Motor neuron (in vitro differentiated cells): ENCODE data around the gene CYP11A1. TPM values are rescaled to one million over a fixed set of nuclear protein-coding genes. Genes with fewer than 3 reads are reported as not detected.

Experiments used
- ATAC-seq, 8 experiments: fragments of 200-7000 bp; cut with Tn5 transposase; replicated peaks in 6 of 8; 2 replicates each; pipeline ENCODE4 v1.8.0; 2021; ENCODE audit warnings: mild to moderate bottlenecking in 8 of 8, moderate library complexity in 8 of 8
- H3K27ac ChIP-seq, 2 donors: fragments of 250-450 bp; sonication (Bioruptor Pico); 2 replicates each; pipeline ENCODE4 v1.9.0; 2021; ENCODE audit warnings: antibody characterized with exemption in 2 of 2, mild to moderate bottlenecking in 2 of 2, moderate library complexity in 1 of 2
- H3K4me1 ChIP-seq, 2 donors: fragments of 250-450 bp; sonication (Bioruptor Pico); replicated peaks in 1 of 2; 2 replicates each; pipeline ENCODE4 v1.6.1; 2021; ENCODE audit warnings: antibody characterized with exemption in 2 of 2, mild to moderate bottlenecking in 2 of 2, moderate library complexity in 1 of 2
- H3K4me3 ChIP-seq, 5 donors: fragments of 250-450 bp; sonication (Bioruptor Pico); 2 replicates each; pipeline ENCODE4 v1.9.0; 2021; ENCODE audit warnings: antibody characterized with exemption in 5 of 5, mild to moderate bottlenecking in 5 of 5, moderate library complexity in 4 of 5
- WGBS, 10 experiments: fragments of 450-650 bp; shearing (Covaris generic); methylation state at CpG; one replicate each; pipeline ENCODE4 v1.0.0; 2022; 5-methylcytosine and 5-hydroxymethylcytosine counted together
- in situ Hi-C, 9 experiments: fragments of 400-800 bp; cut with MboI; loops; one replicate each; pipeline ENCODE4 v1.15.0; 2021; ENCODE audit warnings: low sequenced_read_pairs in 9 of 9, low pct_unique_long_range_greater_than_20kb in 2 of 9; ENCODE audit not compliant: unreplicated experiment in 9 of 9
- total RNA-seq, 8 experiments: library from RNA; unstranded; fragments of 300-600 nt; gene quantifications; 2 replicates each; pipeline versions ENCODE4 v1.2.3 to v1.2.4, GENCODE V29; 2022

CYP11A1 gene
- total RNA-seq, 8 experiments from 2014 or later = 0.46 to 3.1 (median 2.3) TPM; not detected in 3

DNA sequence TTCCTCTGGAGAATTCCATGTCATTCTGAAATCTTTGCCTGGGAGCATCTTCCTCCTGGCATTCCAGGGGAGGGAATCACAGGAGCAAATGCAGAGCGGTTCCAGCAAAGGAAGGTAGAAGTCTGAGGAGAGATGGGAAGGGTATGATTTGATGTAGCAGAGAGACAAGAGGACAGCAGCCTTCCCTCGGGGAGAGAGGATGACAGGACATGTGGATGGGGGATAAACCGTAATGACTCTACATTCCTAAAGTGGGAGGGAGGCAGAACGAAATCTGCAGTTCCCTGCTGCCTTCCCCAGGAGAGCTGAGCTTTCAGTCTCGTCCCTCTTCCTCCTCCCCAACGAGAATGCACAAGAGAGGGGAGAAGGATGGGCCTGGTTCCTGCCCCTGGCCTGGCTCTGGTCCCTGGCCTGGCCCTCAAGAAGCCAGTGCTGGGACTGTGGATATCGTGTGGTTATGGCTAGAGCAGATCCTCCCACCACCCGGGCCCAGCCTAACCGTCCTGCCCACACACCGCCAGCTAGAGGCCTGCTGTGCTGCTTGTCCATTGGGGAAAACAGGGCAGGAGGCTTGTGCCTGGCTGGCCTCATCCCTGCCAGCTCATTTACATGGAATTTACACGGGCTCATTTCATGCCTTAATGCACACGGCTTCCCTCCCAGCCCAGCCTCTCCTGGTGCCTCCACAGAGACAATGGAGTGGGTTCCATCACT, 39.7 kb upstream of the CYP11A1 start:
- peak overlapping the region; percentile 11 to 56 for H3K27ac ChIP-seq
- peak; percentile 97 to 98 (median 98) for ATAC-seq
- H3K4me3 ChIP-seq = no peak overlapping the region
- peaks cover 13 to 19% of the 10 kb centered on the region in 2 donors for H3K4me1 ChIP-seq
- WGBS, 10 experiments = 0 to 43% (median 27%) methylated on average over 1 to 6 of the region's 12 CpGs; no CpG with 5 or more reads in 4 of the 10 experiments
- in situ Hi-C loops = no loop called here

DNA sequence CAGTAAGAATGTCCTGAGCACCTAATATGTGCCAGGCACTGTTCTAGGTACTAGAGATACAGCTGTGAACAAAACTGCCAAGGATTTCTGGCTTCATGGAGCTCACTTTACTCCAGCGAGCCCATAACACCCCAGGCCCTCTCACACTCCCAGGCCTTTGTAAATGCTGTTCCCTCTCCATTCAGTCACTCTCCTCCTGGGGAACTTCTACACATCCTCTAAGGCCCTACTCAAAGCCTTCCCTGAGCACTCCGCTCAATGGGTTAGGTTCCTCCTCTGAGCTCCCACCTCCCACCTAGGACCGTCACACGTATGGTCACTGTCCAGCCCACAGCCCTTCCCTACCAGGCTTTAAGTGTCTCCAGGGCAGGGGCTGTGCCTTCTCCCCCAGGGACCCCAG, 39.1 kb upstream of the CYP11A1 start:
- 70 to 100% (median 90%) methylated on average over 1 to 2 of the region's 4 CpGs; no CpG with 5 or more reads in 4 of the 10 experiments for WGBS, 10 experiments
- in situ Hi-C loops = no loop called here
- Histone ChIP-seq H3K27ac (no peak overlapping the region), H3K4me1 (peaks cover 13 to 19% of the 10 kb centered on the region in 2 donors), H3K4me3 (no peak overlapping the region)
- ATAC-seq = no peak

DNA sequence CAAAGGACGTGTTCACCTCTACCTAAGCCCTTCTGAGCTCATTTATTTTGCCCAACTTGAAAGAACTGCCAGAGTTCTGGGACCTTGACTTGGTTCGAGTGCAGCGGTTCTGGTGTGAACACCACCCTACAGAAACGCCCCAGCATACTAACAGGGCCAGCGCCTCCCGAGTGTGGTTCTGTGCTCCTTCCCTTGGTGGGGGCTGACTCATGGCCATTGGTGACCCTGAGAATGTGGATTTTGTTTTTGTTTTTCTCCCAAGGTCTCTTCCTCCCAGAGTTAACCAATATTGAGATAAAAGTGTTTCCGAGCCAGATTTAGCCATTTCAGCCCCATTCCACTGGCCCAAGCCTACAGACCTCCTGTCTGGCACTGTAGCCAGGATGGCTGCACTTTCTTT, 38.4 kb upstream of the CYP11A1 start:
- no peak overlapping the region for H3K4me3 ChIP-seq
- no peak overlapping the region for H3K27ac ChIP-seq
- peaks cover 13 to 19% of the 10 kb centered on the region in 2 donors for H3K4me1 ChIP-seq
- no peak for ATAC-seq
- in situ Hi-C loops = no loop called here
- WGBS, 10 experiments = 0 to 100% (median 92%) methylated on average over 1 to 6 of the region's 7 CpGs; no CpG with 5 or more reads in 2 of the 10 experiments

DNA sequence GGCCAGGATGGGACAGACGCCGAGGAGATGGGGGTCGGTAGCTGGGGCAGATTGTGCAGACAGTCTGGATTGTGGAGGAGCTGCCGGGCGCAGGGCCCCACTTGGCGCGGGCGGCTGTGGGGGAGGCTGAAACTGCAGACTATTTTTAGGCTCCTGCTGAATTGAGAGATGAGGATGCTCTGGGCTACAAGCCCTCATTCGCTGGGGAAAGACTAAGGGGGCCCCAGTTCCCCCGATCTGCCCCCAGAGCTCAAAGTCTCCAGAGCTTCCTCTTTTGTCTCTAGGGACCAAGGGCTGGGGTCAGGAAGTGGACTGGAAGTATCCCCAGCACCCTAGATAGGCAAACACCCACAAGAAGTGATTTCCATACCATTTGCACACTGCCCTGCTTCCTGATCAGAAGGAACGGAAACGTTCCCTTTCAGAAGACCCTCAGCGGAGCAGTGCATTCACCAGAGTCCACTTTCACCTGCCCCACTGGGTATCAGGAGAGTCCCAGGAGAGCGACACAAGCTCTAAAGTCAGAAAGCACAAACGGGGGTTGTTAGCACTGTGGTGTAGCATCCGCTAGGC, 36.6 kb upstream of the CYP11A1 start:
- in situ Hi-C loops = no loop called here
- peaks cover 13 to 19% of the 10 kb centered on the region in 2 donors for H3K4me1 ChIP-seq
- H3K27ac ChIP-seq = no peak overlapping the region
- ATAC-seq = no peak
- 40 to 100% (median 80%) methylated on average over 1 to 8 of the region's 16 CpGs; no CpG with 5 or more reads in 1 of the 10 experiments for WGBS, 10 experiments
- no peak overlapping the region for H3K4me3 ChIP-seq

DNA sequence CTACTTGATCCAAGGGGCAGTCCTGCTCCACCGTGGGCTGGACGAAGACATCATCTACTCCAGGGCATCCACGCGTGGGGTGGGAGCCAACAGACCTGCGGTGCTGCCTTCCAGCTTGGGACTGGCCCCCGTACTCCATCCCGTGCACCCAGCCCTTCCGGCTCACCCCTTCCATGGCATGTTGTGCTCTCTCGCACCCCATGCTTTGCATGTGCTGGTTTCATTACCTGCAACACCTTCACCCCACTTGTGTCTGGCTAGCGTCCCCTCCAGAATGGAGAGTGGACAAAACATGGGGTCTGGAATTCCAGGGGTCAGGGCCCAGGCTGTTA, 36.1 kb upstream of the CYP11A1 start:
- H3K4me3 ChIP-seq = no peak overlapping the region
- H3K27ac ChIP-seq = no peak overlapping the region
- in situ Hi-C loops = no loop called here
- H3K4me1 ChIP-seq = peaks cover 13 to 19% of the 10 kb centered on the region in 2 donors
- no peak for ATAC-seq
- WGBS, 10 experiments = 100% methylated on average over 1 to 5 of the region's 10 CpGs; no CpG with 5 or more reads in 3 of the 10 experiments

DNA sequence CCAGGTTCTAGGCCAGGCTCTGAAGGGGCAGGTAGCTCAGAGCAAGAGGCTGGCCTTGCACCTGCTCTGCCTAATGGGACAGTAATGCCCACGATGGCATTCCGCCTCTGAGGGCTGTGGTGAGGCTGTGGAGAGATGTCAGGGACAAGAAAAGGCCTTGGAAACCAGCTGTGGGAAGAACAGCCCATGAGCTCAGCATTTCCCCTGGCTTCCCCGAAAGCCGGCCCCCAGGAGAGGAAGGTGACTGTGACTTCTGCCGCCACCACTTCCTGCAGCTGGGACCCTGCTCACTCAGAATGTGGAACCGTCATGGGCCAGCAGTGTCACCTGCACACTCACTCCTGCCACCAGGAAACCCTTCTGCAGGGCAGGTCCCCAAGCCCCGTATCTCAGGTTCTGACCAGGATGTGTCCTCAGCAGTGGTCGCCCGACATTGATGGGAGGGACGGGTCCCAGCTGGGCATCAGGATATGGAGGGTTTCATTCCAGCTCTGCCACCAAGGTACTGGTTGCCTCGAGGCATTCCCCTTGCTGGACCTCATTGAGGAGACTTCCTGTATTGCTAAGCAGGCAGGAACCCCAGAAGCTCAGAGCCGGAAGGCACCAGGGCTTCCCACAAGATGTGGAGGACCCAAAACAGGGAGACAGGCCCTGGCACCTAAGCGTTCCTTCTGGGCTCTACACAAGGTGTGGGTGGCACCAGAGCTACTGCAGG, 35.6 kb upstream of the CYP11A1 start:
- WGBS, 10 experiments = 65 to 93% (median 80%) methylated on average over 1 to 9 of the region's 13 CpGs; no CpG with 5 or more reads in 3 of the 10 experiments
- in situ Hi-C loops = no loop called here
- peaks cover 13 to 18% of the 10 kb centered on the region in 2 donors for H3K4me1 ChIP-seq
- H3K4me3 ChIP-seq = no peak overlapping the region
- no peak for ATAC-seq
- H3K27ac ChIP-seq = no peak overlapping the region

DNA sequence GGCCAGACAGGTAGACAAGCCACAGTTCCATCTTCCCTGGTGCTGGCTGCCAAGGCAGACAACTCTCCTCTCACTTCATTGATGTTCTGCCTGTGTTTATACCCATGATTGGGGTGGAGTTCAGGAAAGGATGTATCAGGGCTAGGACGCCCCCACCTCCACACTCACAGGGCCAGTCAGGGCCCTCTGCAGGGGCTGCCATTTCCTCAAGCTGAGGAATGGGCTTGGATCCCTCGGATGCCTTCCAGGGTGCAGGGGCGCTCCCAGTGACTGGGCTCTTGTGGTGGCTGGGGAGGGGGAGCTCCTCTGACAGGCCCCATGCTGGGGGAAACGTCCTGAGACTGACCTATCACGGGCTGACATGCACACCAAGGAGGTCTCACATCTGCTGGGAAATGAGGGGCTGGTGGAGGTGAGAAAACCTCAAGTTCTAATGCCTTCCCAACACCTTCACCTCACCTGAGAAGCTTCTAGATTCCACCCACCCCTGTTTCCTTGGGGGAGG, 34.9 kb upstream of the CYP11A1 start:
- H3K27ac ChIP-seq = no peak overlapping the region
- 40 to 100% (median 73%) methylated on average over 1 of the region's 5 CpGs; no CpG with 5 or more reads in 4 of the 10 experiments for WGBS, 10 experiments

DNA sequence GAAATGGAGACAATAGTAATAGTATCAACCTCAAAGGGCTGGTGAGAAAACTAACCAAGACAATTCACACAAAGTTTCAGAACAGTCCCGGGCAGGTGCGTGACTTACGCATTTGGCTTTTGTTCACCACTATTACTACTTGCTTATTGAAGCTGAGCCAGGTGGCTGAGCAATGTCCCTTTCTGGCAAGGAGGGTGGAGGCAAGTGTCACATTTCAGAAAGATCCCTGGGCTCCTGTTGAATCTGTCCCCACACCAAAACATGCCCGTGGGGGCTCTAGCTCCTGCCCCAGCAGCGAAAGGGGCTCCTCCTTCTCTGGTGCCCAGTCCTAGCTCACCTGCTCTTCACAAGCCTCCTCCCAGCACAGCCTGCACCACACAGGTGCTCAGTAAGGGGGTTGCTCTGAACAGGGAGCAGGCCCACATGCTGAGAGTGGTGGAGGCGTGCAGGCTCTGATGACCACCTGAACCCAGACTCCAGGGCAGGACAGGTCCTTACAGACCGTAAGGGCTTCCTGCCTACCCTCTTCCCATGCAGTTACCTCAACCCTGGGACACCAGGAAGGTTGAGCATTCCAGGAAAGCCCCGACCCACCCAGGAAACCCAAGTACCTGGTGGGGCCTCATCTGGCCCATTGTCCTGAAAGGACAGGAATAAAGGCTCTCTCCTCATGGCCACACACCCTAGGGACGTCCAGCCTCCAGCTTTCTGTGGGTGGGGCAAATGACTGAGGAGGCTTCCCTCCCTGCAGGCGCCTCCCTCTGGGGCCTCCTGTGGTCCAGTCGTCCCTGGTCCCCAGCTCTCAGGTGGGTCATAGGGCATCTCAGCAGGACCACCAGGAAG, 33.7 kb upstream of the CYP11A1 start:
- Histone ChIP-seq H3K4me3 (no peak overlapping the region), H3K27ac (no peak overlapping the region), H3K4me1 (peaks cover 0 to 2% of the 10 kb centered on the region in 2 donors)
- ATAC-seq = peak in 2 of 8 experiments; percentile 70 to 72
- WGBS, 10 experiments = 20 to 100% (median 91%) methylated on average over 1 to 3 of the region's 11 CpGs; no CpG with 5 or more reads in 4 of the 10 experiments
- in situ Hi-C loops = no loop called here

More for the DNA sequence above, 34.9 kb upstream of the CYP11A1 start:
- Histone ChIP-seq H3K4me3 (no peak overlapping the region), H3K4me1 (peaks cover 9 to 12% of the 10 kb centered on the region in 2 donors)
- in situ Hi-C loops = no loop called here
- no peak for ATAC-seq

DNA sequence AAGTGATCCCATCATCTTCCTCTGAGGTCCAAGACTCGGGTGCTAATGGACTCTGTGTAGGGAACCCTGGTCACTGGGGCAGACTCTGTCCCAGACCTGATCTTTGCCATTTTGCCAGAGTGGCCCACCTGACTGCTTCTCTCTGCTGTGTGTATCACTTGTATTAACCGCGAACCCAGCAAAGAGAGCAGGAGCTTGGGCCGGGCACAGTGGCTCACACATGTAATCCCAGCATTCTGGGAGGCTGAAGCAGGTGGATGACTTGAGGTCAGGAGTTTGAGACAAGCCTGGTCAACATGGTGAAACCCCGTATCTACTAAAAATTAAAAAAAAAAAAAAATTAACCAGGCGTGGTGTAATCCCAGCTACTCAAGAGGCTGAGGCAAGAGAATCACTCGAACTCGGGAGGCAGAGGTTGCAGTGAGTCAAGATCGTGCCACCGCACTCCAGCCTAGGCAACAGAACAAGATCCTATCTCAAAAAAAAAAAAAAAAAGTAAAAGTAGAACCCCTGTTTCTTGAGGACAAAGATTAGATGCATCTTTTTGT, 32.9 kb upstream of the CYP11A1 start:
- ATAC-seq = no peak
- H3K4me1 ChIP-seq = peaks cover 0 to 2% of the 10 kb centered on the region in 2 donors
- no peak overlapping the region for H3K4me3 ChIP-seq
- no peak overlapping the region for H3K27ac ChIP-seq
- in situ Hi-C loops = no loop called here
- WGBS, 10 experiments = 4 to 100% (median 58%) methylated on average over 1 to 10 of the region's 10 CpGs; no CpG with 5 or more reads in 3 of the 10 experiments

DNA sequence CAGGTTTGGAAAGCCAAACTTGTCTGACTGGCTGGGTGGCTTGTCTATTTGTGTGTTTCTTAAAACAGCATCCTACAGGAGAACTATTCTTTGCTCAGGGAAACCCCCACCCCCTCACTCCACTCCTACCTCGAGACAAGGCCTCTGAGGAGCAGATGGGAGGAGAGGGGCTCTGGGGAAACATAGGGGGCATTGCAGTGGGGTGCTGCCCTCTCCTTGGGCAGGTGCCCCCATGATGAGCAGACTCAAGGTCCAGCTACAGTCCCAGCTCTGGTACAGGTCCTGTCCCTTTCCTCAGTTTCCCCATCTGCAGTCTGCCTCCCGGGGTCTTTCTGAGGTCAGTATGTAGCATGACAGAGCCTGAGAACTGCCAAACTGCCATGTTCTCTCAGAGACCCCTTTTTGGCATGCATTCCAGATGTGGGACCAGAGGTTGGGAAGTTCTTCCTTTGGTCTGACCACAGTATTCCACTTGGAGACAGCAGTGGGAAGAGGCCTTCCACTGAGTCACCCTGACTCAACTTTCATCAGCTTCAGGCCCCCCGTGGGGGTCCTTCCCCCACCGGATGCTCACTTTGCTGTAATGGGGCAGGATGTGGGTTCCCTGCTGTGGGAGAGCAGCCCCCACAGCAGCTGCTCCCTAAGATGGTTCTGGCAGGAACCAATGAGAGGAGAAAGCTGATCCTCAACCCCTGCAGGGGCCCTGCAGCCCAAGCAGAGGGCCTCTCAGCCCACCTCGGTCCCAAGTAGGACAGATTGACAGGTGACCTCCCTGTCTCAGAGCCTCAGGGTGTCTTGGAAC, 32.3 kb upstream of the CYP11A1 start:
- no peak for ATAC-seq
- Histone ChIP-seq H3K27ac (no peak overlapping the region), H3K4me1 (peaks cover 0 to 2% of the 10 kb centered on the region in 2 donors), H3K4me3 (no peak overlapping the region)
- in situ Hi-C loops = loop anchor here in 4 of 9 experiments (25.0 kb wide), 2 partner anchors 363 to 538 kb away; partner anchors contain the start of gene COX5A (in 1 of the 4)
- 0 to 63% (median 11%) methylated on average over 1 to 4 of the region's 5 CpGs; no CpG with 5 or more reads in 5 of the 10 experiments for WGBS, 10 experiments

DNA sequence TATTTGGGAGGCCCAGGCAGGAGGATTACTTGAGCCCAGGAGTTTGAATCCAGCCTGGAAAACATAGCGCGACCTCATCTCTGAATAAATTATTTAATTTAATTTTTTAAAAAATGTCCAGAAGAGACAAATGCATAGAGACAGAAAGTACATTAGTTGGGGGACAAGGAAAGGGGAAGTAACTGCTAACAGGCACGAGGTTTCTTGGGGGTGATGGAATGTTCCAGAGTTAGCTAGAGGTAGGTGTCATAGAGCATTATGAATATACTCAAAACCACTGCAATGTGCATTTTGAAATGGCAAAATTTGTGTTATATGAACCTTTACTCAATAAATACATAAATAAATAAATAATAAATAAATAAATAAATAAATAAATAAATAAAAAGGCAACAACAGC, 31.7 kb upstream of the CYP11A1 start:
- in situ Hi-C loops = loop anchor here in 4 of 9 experiments (25.0 kb wide), 2 partner anchors 363 to 538 kb away; partner anchors contain the start of gene COX5A (in 1 of the 4)
- no peak for ATAC-seq
- Histone ChIP-seq H3K4me1 (peaks cover 0 to under 1% of the 10 kb centered on the region in 2 donors), H3K4me3 (no peak overlapping the region), H3K27ac (no peak overlapping the region)
- WGBS, 10 experiments = 50 to 100% (median 92%) methylated on average over 1 to 3 of the region's 3 CpGs; no CpG with 5 or more reads in 2 of the 10 experiments
